BJ (cell line): Measurements from ENCODE around the gene ELMO2. TPM values are rescaled to one million over a fixed set of nuclear protein-coding genes. Genes with fewer than 3 reads are reported as not detected.
A peak's percentile ranks its signal among the peaks of the same experiment; 100 is the strongest.

Source experiments
- CTCF ChIA-PET: fragments of 350-600 bp; formaldehyde crosslinking; extraction: SDS; loops from one replicate; lab custom pipeline; 2021; ENCODE audit warnings: antibody characterized with exemption, inconsistent platforms; lab: Yijun Ruan, JAX
- POLR2A ChIA-PET: fragments of 300-600 bp; sonication (Branson Sonifier 250); formaldehyde crosslinking; extraction: SDS; loops from one replicate; lab custom pipeline; 2021; ENCODE audit warnings: antibody characterized with exemption; lab: Charles Lee
- DNase-seq: peaks from one replicate; pipeline ENCODE4 v3.0.0-alpha.2; 2011; ENCODE audit warnings: low read depth
- H3K27me3 ChIP-seq: 2 replicates; pipeline ENCODE4 v1.6.0; 2011; ENCODE audit warnings: low read length; ENCODE audit not compliant: control insufficient read depth, insufficient read depth
- H3K36me3 ChIP-seq: 2 replicates; pipeline ENCODE4 v1.5.1; 2011; ENCODE audit warnings: low read length; ENCODE audit not compliant: control insufficient read depth, insufficient read depth
- H3K4me3 ChIP-seq: 2 replicates; pipeline ENCODE4 v1.5.1; 2011; ENCODE audit warnings: low read depth, mild to moderate bottlenecking, control low read depth, low read length
- CTCF ChIP-seq: IDR thresholded peaks from 2 replicates; pipeline ENCODE4 v1.5.1; 2011; ENCODE audit warnings: low read depth, mild to moderate bottlenecking, control low read depth, inconsistent platforms, low read length, moderate library complexity; ENCODE audit not compliant: insufficient read depth
- polyA plus RNA-seq: library from polyadenylated mRNA; depleted of rRNA; stranded (reverse); fragments of >200 nt; gene quantifications from 2 replicates; pipeline ENCODE4 v1.2.3, GENCODE V29; 2011

The ELMO2 gene
- polyA plus RNA-seq, 1 experiment: 62.2 TPM

DNA sequence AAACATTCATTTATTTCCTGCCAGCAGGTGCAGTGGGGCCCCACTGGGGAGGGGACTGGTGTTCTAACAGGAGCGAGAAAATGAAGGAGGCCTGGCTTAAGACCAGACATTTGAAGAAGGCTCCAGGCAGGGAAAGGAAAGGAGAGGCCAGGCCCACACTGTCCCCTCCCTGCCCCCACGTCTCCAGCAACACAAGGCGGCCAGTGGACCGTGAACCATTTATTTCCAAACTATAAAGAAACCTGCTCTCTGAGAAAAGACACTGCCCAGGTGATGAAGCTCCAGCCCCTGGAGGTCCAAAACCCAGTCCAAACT is 56.7 kb downstream of the ELMO2 start:
- CTCF ChIA-PET: interaction anchor here (0.8 to 3.9 kb wide), 23 partner anchors 8 to 363 kb away, joined by 3 to 35 read pairs (median 9); partner anchors contain the start of gene ELMO2
- H3K27me3 ChIP-seq: no peaks in the 10 kb centered on the region
- H3K4me3 ChIP-seq: no peak overlapping the region
- no peak for DNase-seq
- no peak for TF ChIP-seq CTCF
- POLR2A ChIA-PET: no interaction called here
- H3K36me3 ChIP-seq: peaks cover 11% of the 10 kb centered on the region

- peaks cover 10% of the 10 kb centered on the region for H3K36me3 ChIP-seq
- no peak for DNase-seq
- CTCF ChIA-PET: interaction anchor here (0.5 to 3.9 kb wide), 37 partner anchors 9 to 389 kb away, joined by 3 to 35 read pairs (median 6); partner anchors contain the start of gene ELMO2
- POLR2A ChIA-PET: no interaction called here
- peak; percentile 80 for TF ChIP-seq CTCF
- H3K4me3 ChIP-seq: no peak overlapping the region
- H3K27me3 ChIP-seq: peaks cover under 1% of the 10 kb centered on the region
Measured at GRCh38 chr20:46349035-46349741, 57.2 kb downstream of the ELMO2 start.

DNA sequence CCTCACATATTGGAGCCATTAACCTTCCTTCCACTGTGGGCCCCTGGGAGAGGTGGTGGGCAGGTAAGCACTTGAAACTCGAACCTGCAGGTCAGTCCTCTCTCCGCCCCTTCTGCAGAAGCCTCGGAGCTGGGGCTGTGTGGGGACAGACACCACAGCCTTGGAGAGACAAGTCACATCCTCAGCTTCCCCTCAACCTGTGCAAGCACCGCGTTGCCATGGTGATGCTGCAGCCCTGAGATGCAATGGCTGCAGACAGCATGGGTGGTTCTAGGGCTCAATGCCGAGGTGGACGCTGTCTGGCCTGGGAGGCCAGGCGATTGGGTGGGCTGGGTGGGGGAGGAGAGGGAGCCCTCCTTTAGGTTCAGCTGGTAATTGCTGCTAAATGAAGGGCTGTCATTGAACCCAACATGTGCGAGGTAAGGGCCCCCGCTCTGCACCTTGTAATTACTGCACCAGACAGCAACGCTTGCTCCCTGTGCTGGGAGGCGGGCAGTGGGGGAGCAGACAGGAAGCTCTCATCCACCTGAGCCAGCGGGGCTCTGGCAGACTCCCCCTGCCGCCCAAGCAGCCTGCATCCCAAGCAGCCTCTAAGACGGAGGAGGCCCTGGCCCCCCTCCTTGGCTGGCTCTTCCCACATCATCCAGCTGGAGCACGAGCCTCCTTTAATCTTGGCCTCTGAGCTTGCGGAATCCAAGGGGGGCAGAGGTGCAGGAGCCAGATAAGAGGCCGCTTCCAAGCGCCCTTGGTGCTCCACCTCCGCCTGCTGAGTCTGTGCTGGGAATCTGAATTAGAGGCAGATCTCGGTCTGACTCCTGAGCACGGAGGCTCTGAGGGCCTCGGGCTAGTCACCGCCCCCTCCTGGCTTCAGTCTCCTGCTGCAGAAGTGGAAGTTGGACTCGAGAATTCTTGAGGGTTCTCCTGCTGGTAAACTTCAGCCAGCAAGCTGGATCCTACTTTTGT is 58.3 kb downstream of the ELMO2 start:
- CTCF ChIA-PET: interaction anchor here (0.6 to 3.9 kb wide), 30 partner anchors 10 to 388 kb away, joined by 3 to 35 read pairs (median 6); partner anchors contain the start of gene ELMO2

DNA sequence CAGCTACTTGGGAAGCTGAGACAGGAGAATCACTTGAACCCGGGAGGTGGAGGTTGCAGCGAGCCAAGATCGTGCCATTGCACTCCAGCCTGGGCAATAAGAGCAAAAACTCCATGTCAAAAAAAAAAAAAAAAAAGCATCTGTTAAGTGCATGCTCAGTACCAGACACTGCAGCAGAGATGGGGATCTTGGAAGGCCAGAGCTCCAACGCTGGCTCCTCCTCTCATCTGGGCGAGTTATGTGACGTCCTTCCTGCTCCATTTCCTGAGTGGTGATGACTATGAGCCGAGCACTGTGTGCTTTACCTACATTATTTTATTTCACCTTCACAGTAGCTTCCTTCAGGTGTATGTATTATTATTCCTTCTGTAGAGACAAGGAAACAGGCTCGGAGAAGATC is 59.6 kb downstream of the ELMO2 start:
- ChIA-PET CTCF (interaction anchor here (0.6 to 3.9 kb wide), 6 partner anchors 14 to 332 kb away, joined by 3 to 35 read pairs (median 4); no protein-coding TSS in a partner anchor), POLR2A (no interaction called here)
- H3K27me3 ChIP-seq: peaks cover 15% of the 10 kb centered on the region
- no peak for DNase-seq
- TF ChIP-seq CTCF: no peak
- no peak overlapping the region for H3K4me3 ChIP-seq
- peaks cover 7% of the 10 kb centered on the region for H3K36me3 ChIP-seq

More for the DNA sequence above, 58.3 kb downstream of the ELMO2 start:
- DNase-seq: no peak
- Histone ChIP-seq H3K27me3 (peaks cover 6% of the 10 kb centered on the region), H3K36me3 (peaks cover 7% of the 10 kb centered on the region), H3K4me3 (no peak overlapping the region)
- POLR2A ChIA-PET: no interaction called here
- TF ChIP-seq CTCF: peak; percentile 47
